Measurements from ENCODE around the gene NPFF.

NPFF gene

DNA sequence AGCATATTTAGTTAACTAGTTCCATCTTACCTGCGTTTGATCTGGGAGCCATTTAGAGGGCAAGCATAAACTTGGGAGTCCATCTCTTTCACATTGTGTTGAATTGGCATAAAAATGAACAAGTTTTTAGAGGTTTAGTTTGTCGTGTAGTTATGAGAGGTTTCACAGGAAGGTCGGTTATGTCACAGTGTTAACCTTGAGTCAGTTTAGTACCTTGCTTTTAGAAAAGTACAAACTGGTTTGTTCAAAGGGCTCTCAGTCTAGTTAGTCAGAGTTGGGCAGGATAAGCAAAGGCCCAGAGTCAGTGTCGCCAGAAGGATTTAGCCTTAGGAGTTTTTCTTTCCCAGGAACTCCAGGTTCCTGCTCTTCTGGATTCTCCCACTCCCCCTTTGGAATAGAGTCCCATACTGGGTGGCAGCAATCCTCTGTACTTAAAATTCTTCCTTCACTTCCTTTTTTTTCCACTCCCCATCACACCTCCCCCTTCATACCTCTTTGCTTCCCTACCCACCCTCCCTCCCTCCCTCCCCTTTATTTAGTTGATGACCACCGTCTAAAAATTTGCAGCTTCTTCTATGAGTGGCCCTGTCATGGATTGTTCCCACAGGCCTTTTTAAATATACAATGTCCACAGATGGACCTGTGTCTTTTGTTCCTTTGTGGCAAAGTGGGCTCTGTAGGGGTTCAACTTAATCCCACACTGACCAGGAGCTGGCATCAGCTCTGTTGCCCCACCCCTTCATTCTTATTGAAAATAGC, 43.3 kb downstream of the NPFF start:
- no peak for DNase-seq (ENCODE audit: low read depth)
- TF ChIP-seq, protein P1, sequence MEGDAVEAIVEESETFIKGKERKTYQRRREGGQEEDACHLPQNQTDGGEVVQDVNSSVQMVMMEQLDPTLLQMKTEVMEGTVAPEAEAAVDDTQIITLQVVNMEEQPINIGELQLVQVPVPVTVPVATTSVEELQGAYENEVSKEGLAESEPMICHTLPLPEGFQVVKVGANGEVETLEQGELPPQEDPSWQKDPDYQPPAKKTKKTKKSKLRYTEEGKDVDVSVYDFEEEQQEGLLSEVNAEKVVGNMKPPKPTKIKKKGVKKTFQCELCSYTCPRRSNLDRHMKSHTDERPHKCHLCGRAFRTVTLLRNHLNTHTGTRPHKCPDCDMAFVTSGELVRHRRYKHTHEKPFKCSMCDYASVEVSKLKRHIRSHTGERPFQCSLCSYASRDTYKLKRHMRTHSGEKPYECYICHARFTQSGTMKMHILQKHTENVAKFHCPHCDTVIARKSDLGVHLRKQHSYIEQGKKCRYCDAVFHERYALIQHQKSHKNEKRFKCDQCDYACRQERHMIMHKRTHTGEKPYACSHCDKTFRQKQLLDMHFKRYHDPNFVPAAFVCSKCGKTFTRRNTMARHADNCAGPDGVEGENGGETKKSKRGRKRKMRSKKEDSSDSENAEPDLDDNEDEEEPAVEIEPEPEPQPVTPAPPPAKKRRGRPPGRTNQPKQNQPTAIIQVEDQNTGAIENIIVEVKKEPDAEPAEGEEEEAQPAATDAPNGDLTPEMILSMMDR (IDR thresholded peaks at IDR 0.05; ENCODE audit: insufficient read depth, low read depth, low read length, missing control alignments), result no peak
- H3K4me3 ChIP-seq (ENCODE audit: low read length), result no peak overlapping the region

DNA sequence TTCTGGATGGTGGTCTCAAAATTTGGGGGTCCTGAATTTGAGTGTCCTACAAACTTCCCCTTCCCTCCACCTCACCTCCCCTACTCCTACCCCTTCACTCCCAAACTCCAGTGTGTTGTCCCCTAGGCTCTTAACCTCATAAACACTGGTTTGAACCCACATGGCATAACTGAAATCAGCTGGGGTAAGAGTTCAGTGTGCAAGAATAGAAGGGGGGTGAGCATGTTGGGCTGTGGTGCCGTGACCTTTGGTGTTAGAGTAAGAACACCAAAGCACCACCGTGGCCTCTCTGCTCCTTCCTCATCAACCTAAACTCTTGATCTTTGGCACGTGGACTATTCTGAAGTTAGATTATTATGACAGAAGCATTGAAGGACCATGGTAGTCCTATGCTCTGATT, 44.3 kb downstream of the NPFF start:
- no peak overlapping the region for H3K4me3 ChIP-seq (ENCODE audit: low read length)
- no peak for DNase-seq (ENCODE audit: low read depth)
- TF ChIP-seq, protein P1 (IDR thresholded peaks at IDR 0.05; ENCODE audit: insufficient read depth, low read depth, low read length, missing control alignments), result no peak

DNA sequence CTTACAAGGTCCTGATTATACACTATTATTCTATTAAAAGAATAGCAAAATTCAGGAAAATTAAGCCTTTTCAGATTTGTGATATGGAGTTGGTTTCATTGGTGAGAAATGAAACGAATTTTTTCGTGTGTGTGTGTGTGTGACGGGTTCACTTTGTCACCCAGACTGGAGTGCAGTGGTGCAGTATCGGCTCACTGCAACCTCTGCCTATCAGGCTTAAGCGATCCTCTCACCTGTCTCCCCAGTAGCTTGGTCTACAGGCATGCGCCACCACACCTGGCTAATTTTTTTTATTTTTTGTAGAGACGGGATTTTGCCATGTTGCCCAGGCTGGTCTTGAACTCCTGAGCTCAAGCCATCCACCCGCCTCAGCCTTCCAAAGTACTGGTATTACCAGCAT, 45.7 kb downstream of the NPFF start:
- TF ChIP-seq, protein P1 (IDR thresholded peaks at IDR 0.05; ENCODE audit: insufficient read depth, low read depth, low read length, missing control alignments), result no peak
- DNase-seq (ENCODE audit: low read depth), result no peak
- H3K4me3 ChIP-seq (ENCODE audit: low read length), result no peak overlapping the region

DNA sequence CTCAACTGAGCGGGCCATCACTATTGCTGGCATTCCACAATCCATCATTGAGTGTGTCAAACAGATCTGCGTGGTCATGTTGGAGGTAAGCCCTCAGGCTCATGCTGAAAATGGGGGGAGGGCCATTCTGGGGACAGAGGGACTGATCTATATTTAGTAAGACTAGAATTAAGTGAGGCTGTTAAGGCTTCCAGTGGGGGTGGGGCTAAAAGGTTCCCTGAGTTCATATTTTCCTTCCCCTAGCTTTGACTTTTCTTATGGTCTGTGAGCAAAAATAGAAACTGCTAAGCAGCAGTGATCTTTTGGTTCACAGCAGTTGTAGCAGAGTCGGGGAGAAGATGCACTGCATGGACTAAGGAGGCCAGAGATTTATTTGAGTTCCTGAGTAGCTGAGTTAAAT, 46.2 kb downstream of the NPFF start:
- H3K4me3 ChIP-seq (ENCODE audit: low read length), result no peak overlapping the region
- no peak for DNase-seq (ENCODE audit: low read depth)
- TF ChIP-seq, protein P1 (IDR thresholded peaks at IDR 0.05; ENCODE audit: insufficient read depth, low read depth, low read length, missing control alignments), result no peak

DNA sequence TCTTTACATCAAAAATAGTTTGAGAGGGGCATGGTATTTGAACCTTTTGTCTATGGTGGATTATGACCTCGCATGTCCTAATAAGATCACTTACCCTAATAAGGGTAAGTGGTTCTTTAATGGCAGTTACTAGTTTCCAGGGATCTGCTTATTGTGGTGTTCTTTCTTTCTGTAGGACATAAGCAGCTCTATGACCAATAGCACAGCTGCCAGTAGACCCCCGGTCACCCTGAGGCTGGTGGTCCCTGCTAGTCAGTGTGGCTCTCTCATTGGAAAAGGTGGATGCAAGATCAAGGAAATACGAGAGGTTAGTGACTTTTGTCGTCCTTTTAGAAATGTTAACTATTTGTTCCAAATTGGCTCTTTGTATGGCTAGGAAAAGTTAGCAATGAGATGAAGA, 48.2 kb downstream of the NPFF start:
- H3K4me3 ChIP-seq (ENCODE audit: low read length), result no peak overlapping the region
- TF ChIP-seq, protein P1 (IDR thresholded peaks at IDR 0.05; ENCODE audit: insufficient read depth, low read depth, low read length, missing control alignments), result no peak

More for the DNA sequence above, 48.2 kb downstream of the NPFF start:
- no peak for DNase-seq (ENCODE audit: low read depth)

All from epithelial cell of esophagus (primary cell).